Medulla oblongata (tissue), 1 donor: ENCODE data around the gene GABRD.

Source experiments
- DNase-seq: peaks from one replicate; pipeline ENCODE4 v3.0.0-alpha.2; 2015; ENCODE audit errors: extremely low spot score

Gene GABRD

DNA sequence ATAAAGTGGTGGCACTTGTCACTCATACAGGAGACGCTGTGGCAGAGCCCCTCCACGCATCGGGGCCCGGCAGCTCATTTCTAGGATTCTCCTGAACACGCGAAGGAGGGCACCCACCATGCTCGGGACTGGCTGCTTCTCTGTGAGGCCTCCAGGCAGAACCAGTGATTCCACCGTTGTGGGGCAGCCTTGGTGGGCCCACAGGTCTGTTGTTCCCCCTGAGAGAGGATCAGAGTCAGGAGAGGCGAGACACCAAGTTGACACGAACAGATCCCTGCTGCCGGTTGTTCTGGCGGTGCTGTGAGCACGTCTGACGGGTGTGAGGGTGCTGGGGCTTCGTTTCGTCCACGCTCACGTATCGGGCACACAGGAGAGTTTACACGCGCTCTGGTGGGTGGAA lies 57.7 kb downstream of the GABRD start:
- no peak for DNase-seq

DNA sequence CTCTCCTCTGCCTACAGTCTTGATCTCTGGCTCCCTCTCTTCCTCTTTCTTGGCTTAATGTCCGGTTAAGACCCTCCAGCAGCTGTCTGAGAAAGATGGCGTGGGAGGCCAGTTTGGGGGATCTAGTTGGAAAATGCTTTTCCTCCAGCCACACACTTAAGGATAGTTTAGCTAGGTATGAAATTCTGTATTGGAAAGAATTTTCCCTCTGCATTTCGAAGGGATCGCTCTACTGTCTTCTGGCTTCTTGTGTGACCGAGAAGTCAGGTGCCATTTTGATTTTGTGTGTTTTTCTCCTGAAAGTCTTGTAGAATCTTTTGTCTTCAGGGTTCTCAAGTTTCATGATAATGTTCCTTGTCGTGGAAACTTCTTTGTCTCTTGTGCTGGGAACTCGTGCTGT lies 59.0 kb downstream of the GABRD start:
- no peak for DNase-seq

DNA sequence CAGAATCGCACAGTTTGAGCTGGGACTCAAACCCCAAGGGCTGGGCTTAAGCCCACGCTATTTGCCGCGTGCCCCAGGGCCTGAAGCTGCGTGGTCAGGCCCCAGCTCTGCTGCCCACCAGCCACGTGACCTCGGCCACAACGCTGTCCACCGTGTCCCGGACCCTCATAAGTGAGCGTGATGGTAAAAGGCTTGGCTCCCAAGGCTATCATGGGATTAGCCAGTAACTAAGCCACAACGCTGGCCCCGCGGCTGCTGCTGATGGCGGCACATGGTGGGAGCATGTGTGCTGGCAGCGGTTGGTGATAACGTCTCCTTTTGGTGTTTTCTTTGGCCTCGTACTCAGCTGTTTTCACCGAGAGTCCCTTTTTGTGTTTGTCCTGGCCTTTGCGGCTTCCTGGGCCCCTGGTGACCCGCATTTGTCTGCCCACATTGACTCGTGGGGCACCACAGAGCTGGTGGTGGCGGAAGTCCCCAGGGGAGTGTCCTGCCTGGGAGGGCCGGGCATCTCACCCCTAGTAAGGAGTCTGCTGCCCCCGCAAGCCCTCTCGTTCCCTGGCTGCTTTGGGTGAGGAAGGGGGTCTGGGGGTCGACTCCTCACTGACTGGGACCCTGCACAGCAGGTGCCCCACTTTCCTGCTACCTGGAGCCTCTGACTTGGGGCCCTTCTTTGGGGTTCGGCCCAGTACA lies 60.4 kb downstream of the GABRD start:
- DNase-seq = no peak

DNA sequence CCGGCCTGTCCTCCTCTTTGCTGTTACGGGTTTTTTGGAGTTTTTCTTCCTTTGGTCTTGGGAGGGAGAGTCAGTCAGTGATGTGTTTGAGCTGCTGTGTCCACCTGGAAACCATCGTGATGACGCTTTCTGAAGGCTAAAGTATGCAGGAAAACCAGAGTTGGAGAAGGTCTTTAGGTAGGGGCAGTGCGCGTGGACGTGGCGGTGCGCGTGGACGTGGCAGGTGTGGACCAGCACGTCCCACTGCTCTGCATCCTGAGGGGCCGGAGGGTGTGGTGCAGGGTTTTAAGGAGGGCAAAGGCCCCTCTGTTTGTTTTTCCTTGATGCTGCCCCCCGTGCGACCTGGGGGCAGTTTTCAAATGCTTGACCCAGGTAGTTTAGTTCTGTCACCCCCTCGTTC lies 61.0 kb downstream of the GABRD start:
- no peak for DNase-seq
